Erythroblast (primary cell): ENCODE data around the gene ACSF3.

Experiments
- DNase-seq, 2 experiments: peaks; one replicate each; lab custom pipeline; 2025; lab: John Stamatoyannopoulos, UW
- GATA1 ChIP-seq: IDR thresholded peaks from 2 replicates; pipeline ENCODE4 v1.6.1; 2011; ENCODE audit warnings: low read depth, mild to moderate bottlenecking, control low read depth, low read length, moderate library complexity
- POLR2A ChIP-seq: IDR thresholded peaks from 2 replicates; pipeline ENCODE4 v1.6.1; 2011; ENCODE audit warnings: mild to moderate bottlenecking, low read length

Gene ACSF3

GRCh38 chr16:89051521-89052166, 42.0 kb upstream of the ACSF3 start:
- TF ChIP-seq POLR2A (no peak), GATA1 (no peak)
- no peak for DNase-seq

- no peak for TF ChIP-seq GATA1
- TF ChIP-seq POLR2A: no peak
- DNase-seq: no peak
Observed at GRCh38 chr16:89052191-89052889, 41.3 kb upstream of the ACSF3 start.

- DNase-seq: no peak
- TF ChIP-seq POLR2A (no peak), GATA1 (no peak)
Observed at GRCh38 chr16:89052890-89053724, 40.5 kb upstream of the ACSF3 start.

- DNase-seq: no peak
- no peak for TF ChIP-seq GATA1
- no peak for TF ChIP-seq POLR2A
Observed at GRCh38 chr16:89053725-89054029, 40.0 kb upstream of the ACSF3 start.

- TF ChIP-seq POLR2A (no peak), GATA1 (no peak)
- no peak for DNase-seq
Observed at GRCh38 chr16:89054261-89054661, 39.4 kb upstream of the ACSF3 start.

GRCh38 chr16:89054714-89055113, 38.9 kb upstream of the ACSF3 start:
- no peak for DNase-seq
- no peak for TF ChIP-seq GATA1
- TF ChIP-seq POLR2A: no peak

GRCh38 chr16:89055313-89055712, 38.3 kb upstream of the ACSF3 start:
- no peak for TF ChIP-seq POLR2A
- TF ChIP-seq GATA1: no peak
- no peak for DNase-seq

GRCh38 chr16:89055894-89056555, 37.6 kb upstream of the ACSF3 start:
- peak in 1 of 2 experiments; percentile 13 for DNase-seq
- TF ChIP-seq POLR2A: no peak
- TF ChIP-seq GATA1: no peak

GRCh38 chr16:89056592-89056991, 37.1 kb upstream of the ACSF3 start:
- DNase-seq: no peak
- TF ChIP-seq POLR2A (no peak), GATA1 (no peak)

- no peak for TF ChIP-seq POLR2A
- TF ChIP-seq GATA1: no peak
- DNase-seq: no peak
Observed at GRCh38 chr16:89057738-89058137, 35.9 kb upstream of the ACSF3 start.

- no peak for DNase-seq
- no peak for TF ChIP-seq POLR2A
Observed at GRCh38 chr16:89058812-89059211, 34.8 kb upstream of the ACSF3 start.

GRCh38 chr16:89060207-89060794, 33.4 kb upstream of the ACSF3 start:
- DNase-seq: no peak
- no peak for TF ChIP-seq GATA1
- TF ChIP-seq POLR2A: no peak

- DNase-seq: no peak
- no peak for TF ChIP-seq GATA1
Observed at GRCh38 chr16:89061086-89061485, 32.6 kb upstream of the ACSF3 start.
